Measurements from ENCODE around the gene RAB27A.
A peak's percentile ranks its signal among the peaks of the same experiment; 100 is the strongest.
"Not testable (repeated sequence)": the region's sequence is repeated elsewhere in the genome, so short reads cannot be mapped to it uniquely, and the experiment has no call there.

RAB27A gene

DNA sequence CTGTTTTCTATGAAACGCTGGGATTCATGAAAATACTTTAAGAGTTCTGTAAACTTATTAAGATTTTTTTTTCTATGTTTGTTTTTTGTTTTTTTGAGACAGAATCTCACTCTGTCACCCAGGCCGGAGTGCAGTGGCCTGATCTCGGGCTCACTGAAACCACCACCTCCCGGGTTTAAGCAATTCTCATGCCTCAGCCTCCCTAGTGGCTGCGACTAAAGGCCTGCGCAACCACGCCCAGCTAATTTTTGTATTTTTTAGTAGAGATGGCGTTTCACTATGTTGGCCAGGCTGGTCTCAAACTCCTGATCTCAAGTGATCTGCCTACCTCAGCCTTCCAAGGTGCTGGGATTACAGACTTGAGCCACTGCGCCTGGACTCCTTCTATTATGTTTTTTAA lies 39.7 kb downstream of the RAB27A start:
- DNase-seq = not testable (repeated sequence)

DNA sequence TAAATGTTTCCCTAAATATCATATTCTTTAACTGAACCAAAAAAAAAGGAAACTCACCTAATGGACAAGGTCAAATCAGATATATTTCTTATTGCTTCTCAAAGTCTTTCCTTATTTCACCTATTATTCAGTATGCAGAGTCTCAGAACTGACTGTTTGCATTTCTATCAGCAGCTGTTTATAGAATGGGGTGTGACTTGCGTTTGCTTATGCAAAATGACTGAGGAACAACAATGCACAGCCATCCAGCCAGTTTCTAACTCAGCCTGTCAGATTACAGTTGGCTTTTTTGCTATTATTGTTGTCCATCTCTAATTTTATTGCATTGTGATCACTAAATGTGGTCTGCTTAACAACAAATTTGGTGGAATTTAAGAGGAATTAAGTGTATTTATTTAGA lies 40.7 kb downstream of the RAB27A start:
- DNase-seq = no peak

- peak; percentile 22 to 23 for DNase-seq
These were observed 41.7 kb downstream of the RAB27A start for GRCh38 chr15:55247766-55248427.

DNA sequence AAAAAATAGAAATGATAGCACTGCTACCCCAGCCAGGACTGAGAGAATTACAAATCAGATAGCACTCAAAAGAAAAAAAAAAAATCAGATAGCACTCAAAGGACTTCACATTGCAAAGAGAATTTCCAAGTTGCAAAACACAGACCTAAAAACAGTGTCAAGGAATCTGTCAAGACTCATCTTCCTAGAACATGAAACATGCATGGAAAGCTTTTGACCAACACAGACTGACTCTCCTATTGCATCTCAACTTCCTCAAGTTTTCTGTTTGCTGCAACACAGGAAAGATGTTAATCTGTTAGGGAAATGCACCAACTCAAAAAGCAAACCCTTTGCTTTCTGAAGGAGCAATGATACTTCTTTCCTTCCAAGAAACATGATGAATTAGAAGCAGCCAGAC lies 42.3 kb downstream of the RAB27A start:
- no peak for DNase-seq

- DNase-seq = no peak
These were observed 43.0 kb downstream of the RAB27A start for GRCh38 chr15:55246567-55246966.

- DNase-seq = no peak
These were observed 44.6 kb downstream of the RAB27A start for GRCh38 chr15:55245059-55245458.

DNA sequence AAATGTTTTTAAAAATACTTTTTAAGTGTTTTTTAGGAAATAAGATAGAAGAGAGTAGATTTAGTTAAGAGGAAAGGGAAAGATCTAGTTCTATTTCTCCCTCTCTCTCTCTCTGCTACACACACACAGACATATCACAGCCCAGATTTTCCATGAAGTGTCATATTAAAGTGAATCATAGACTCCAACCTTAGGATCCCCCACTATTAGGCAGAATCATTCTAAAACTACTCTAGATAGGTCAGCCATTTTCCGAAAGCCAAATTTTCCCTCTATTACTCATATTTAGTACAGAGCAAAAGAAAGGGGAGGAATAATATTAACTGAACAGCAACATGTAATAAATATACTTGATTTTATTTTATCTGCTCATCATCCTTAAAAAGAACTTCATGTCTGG lies 47.7 kb downstream of the RAB27A start:
- no peak for DNase-seq

- DNase-seq = no peak
These were observed 48.4 kb downstream of the RAB27A start for GRCh38 chr15:55241186-55241585.

GRCh38 chr15:55240125-55240760 lies 49.4 kb downstream of the RAB27A start:
- DNase-seq = no peak

- DNase-seq = no peak
These were observed 50.0 kb downstream of the RAB27A start for GRCh38 chr15:55239440-55240124.

GRCh38 chr15:55238877-55239276 lies 50.7 kb downstream of the RAB27A start:
- no peak for DNase-seq

GRCh38 chr15:55237219-55238130 lies 52.1 kb downstream of the RAB27A start:
- no peak for DNase-seq

DNA sequence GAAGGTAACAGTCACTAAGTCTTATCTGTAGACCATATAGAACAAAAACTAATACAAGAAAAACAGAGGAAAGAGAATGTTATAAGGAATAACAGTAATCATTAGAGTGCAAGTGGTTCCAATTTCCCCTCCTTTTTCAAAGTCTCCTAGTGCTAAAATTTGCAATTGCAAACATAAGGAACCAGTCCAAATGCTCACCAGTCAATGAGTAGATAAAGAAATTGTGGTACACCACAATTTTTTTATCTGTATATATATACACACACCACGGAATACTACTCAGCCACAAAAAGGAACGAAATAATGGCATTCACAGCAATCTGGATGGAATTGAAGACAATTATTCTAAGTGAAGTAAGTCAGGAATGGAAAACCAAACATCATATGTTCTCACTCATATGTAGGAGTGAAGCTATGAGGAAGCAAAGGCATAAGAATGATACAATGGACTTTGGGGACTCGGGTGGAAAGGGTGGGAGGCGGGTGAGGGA lies 54.0 kb downstream of the RAB27A start:
- DNase-seq = no peak

GRCh38 chr15:55234800-55235104 lies 54.9 kb downstream of the RAB27A start:
- DNase-seq = no peak

GRCh38 chr15:55234104-55234799 lies 55.4 kb downstream of the RAB27A start:
- no peak for DNase-seq

GRCh38 chr15:55231455-55231854 lies 58.2 kb downstream of the RAB27A start:
- no peak for DNase-seq

DNA sequence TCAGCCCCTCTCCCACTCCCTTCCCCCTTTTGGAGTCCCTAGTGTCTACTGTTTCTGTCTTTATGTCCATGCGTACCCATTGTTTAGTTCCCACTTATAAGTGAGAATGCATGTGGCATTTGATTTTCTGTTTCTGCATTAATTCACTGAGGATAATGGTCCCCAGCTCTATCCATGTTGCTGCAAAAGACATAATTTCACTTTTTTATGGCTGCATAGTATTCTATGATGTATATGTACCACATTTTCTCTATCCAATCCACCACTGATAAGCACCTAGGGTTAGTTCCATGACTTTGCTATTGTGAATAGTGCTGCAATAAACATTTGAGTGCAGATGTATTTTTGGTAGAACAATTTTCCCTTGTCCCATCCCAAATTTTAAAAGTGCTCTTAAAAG lies 58.7 kb downstream of the RAB27A start:
- DNase-seq = no peak

- DNase-seq = peak in 1 of 2 donors; percentile 25
These were observed 59.5 kb downstream of the RAB27A start for GRCh38 chr15:55230051-55230670.

DNA sequence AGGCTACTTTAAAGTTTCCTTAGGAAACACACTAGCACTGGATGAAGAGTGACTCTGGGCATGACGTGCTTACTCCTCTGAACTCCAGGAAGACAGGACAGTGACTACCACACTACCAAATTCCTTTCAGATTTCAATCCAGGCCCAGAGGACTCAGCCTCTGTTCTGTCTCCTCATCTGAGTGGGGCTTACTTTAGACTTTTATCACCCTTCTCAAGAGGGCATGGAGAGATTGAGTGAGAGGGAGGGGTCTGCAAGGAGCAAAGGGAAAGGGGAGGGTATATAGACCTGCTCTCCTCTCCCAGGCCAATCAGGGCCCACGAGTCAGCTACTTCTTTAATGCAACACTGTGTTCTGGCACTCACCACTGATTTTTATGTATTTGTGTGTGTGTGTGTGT lies 63.5 kb downstream of the RAB27A start:
- no peak for DNase-seq

GRCh38 chr15:55224892-55225291 lies 64.7 kb downstream of the RAB27A start:
- DNase-seq = peak in 1 of 2 donors; percentile 50

DNA sequence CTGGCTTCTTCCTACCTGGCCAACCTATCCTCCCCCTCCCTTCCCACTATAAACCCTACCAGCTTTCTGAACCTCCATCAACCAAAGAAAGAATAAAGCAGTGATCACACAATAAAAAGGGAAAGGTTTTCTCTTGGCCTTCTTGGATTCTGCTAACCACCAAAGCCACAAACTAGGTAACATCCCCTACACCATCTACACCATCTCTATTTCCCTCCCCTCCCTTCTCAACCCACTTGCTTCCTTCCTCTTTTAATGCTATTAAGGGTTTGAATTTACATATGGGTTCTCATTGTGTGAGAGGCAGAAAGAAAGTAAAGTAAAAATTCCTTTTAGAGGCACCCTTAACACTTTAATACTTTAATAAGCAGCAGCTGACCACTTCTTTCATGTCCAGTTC lies 67.0 kb downstream of the RAB27A start:
- DNase-seq = peak in 1 of 2 donors; percentile 51

All from CD4-positive, alpha-beta T cell treated with Interleukin-4 for 1 hour (primary cell).